OCI-LY3 (cell line): ENCODE measurements around the gene RALY.

Experiments
- CTCF ChIP-seq: fragments of 200-600, 300-600 bp; sonication (generic); IDR thresholded peaks from 2 replicates; pipeline ENCODE4 v1.5.1; 2014; ENCODE audit warnings: antibody characterized with exemption, low read length, low read depth
- EZH2phosphoT487 ChIP-seq: fragments of 200-600 bp; shearing (Covaris generic); IDR thresholded peaks from 2 replicates; pipeline ENCODE4 v1.6.1; 2018; ENCODE audit warnings: antibody characterized with exemption, mixed run types, low read depth

DNA sequence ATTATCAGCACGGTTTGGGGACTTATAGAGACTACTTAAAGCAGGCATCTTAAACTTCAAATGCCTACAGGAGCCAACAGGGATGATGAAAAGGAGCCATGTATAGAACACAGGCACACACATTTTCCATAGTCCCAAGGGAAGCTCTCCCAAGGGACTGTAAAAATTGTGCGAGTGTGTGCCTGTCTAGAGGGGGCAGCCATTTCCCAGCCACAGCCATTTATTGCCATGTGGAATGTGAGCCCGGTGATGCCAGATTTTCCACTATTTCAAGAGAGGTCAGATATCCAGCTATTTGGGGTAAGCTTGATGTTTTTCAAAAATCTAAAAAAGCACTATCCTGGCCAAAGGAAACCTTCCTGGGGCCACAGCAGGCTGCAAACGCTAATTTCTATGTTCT is 24.1 kb upstream of the RALY start:
- no peak for TF ChIP-seq CTCF
- TF ChIP-seq EZH2phosphoT487 = no peak
